ENCODE data around the gene RPL27A.

The RPL27A gene

DNA sequence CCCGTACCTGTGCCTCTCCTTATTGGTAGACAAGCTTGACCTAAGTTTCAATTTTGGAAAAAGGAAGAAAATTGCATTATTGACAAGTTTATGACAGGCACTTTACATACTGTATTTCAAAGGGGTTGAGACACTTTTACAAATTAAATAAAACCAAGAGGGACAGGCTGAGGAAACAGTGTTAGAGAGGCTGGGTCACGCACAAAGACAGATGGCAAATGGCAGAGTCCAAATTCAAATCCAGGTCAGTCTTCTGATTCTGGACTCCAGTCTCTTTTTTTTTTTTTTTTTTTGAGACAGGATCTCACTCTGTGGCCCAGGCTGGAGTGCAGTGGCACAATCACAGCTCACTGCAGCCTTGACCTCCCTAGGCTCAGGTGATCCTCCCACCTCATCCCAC, 10.2 kb upstream of the RPL27A start:
- no peak for DNase-seq

DNA sequence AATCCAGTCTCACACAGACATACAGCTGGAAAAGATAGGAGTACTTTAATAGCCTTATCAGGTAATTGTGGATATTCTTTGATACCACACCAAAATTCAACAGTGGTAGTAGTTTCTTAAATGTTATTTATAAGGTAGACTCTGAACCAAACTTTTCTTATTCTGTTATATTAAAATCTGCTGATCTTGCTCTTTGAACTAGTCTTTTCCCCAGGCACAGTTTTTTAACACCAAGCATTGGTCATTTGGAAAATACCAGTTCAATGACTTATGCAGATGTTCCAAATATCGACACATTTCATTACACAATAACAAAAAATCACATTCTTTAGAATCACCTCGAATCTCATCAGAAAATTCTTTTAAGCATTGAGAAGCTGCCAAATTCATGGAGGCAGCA, 7.7 kb upstream of the RPL27A start:
- no peak for DNase-seq

- no peak for DNase-seq
Measured at GRCh38 chr11:8676458-8676857, 6.1 kb upstream of the RPL27A start.

DNA sequence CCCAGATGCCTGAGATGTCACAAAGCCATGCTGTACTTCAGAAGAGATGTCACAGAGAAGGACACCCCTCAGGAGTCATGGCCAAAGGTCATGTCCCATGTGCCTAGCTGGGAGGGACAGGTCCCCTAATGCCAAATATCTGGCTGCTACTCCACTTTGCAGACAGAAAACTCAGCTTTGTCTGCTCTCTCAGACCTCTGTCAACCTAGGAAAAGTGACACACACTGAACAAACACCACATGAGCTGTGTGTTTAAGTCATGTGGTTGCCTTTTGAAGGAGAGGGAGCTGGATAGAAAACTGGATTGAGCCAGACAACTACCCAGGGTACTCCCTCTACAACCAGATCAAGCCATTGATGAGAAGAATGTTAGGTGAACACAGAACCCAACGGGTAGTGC, 3.6 kb upstream of the RPL27A start:
- no peak for DNase-seq

DNA sequence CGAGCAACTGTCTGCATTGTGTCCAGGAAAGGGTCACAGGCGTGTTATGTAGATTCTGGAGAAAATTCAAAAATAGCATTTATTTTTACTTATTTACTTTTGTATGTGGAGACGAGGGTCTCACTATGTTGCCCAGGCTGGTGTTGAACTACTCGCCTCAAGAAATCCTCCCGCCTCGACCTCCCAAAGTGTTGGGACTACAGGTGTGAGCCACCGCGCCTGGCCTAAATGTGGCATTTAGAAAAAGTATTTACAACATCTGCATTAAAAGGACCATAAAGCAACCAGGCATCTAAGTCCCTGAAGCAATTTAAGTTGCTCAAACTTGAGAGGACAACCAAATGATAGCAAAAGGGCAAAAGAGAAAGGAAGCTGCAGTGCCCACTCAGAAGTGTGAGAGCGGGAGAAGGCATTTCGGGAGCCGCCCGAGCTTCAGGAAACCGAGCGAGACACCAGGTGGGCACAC, 722 bp upstream of the RPL27A start:
- DNase-seq = peak in 2 of 56 donors; percentile 43 to 50

GRCh38 chr11:8683115-8683807, 669 bp downstream of the RPL27A start:
- peak in 4 of 56 donors; percentile 30 to 49 (median 43) for DNase-seq

DNA sequence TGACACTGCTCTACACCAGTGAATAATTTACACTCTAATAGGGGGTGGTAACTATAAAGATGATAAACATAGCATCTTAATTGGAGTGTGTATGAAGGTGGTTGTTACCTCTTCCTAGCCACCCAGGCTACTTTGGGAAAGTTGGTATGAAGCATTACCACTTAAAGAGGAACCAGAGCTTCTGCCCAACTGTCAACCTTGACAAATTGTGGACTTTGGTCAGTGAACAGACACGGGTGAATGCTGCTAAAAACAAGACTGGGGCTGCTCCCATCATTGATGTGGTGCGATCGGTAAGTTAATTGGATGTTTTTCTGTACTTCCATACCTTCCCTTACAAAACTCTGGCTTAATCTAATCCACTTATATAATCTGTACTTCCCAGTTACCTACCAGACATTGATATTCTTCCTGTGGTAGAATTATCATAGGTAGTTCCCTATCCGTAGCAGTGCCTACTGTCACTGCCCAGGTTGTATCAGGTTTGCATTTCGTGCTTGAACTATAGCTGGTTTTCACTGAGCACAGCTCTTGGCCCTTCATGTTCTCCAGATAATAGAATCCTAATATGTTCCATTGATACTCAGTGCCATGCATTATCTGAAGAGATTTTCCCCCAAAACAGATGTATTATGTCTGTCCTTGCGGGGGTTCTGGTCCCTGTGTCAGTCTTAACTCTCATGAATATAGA, 2.2 kb downstream of the RPL27A start:
- DNase-seq = no peak

GRCh38 chr11:8685306-8685705, 2.7 kb downstream of the RPL27A start:
- DNase-seq = no peak

GRCh38 chr11:8685820-8686219, 3.2 kb downstream of the RPL27A start:
- DNase-seq = no peak

DNA sequence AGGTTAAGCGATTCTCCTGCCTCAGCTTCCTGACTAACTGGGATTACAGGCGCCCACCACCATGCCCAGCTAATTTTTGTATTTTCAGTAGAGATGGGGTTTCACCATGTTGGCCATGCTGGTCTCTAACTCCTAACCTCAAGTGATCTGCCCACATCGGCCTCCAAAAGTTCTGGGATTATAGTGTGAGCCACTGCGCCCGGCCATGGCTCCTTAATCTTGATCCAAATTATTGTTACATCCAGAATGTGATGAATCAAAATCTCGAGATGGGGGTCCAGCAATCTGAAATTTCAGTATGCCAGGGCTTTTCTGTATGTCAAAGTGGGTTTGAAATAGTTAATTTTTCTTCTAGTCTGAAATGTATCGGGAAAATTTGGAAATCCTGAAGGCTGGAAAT, 3.7 kb downstream of the RPL27A start:
- no peak for DNase-seq

DNA sequence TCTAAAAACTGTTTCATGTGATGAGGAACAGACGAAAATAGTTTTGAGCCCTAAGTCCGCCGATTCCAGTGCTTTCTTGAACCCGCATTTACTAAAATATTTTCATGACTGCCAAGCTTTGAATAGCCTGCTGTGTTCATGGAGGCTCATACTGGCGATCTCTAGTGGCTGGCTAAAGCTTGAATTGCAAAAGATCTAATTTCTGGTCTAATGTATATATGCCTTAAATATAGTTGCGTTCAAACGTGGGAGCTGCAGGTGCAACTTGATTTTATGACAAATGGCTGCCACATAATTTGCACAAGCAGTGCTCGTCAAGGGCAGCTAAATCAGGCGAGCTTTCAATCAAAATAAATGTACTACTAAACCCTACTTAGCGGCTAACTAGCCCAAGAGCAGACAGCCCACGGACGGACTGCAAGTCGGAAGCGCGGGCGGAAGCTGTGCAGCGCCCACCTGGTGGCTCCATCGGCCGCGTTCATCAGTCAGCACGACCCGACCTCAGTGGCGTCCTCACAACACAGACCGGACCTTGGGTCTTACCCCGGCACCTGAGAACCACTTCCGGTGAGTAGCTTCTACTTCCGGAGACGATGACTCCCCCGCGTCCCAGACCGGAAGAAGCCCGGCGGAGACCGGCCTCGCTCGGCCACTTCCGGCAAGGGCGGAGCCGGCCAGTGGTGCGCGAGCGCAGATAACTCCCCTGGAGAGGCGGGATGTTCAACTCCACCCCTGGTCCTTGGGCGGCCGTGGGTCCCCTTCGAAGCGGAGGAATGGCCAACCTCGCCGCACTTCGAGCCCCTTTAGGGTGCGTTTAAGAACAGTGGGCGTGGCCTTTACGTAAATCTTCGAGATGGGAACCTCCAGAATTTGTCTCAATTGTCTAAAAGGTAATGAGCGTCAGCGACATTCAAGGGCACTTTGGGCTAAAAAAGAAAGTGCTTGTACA, 6.1 kb downstream of the RPL27A start:
- DNase-seq = peak; percentile 37 to 97 (median 91)

GRCh38 chr11:8689726-8690255, 7.2 kb downstream of the RPL27A start:
- DNase-seq = no peak

DNA sequence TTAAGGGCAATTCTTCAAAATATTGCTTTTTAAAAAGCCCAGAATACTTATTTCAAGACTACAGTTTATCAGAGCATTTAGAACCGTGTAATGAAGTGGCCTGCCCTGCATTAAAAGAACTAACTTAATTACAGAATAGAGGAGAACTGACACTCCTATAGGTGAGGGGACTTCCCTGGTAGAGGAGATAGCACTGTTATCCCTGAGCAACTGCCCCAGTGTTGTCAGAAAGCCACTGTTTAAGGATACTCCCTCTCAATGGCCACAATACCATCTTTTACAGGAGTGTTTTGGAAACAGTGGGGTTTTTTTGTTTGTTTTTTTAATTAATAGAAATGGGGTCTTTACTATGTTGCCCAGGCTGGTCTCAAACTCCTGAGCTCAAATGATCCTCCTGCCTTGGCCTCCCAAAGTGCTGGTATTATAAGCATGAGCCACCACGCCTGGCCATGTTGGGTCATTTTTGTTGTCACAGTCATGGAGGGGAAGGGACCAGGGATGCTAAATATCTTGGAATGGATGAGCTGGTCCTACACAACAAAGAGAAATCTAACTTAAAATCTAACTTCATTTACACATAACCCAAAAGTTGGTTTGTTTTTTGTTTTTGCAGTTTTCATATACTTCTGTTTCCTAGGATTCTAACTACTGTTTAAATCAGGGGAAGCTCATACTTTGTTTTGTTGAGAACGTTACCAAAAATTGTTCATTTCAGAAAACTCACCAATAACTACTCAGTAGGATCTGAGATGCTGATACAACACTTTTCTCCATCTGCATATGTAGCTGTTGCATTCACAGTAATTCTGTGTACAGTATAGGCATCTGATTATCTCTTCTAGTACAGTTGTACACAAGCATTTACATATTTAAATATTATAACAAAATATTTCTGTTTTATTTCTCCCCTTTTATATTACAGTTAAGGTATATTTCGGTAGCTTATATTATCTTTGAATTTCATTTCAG, 8.1 kb downstream of the RPL27A start:
- DNase-seq = no peak

GRCh38 chr11:8691601-8692000, 9.0 kb downstream of the RPL27A start:
- no peak for DNase-seq

- no peak for DNase-seq
Measured at GRCh38 chr11:8692417-8692816, 9.8 kb downstream of the RPL27A start.

DNA sequence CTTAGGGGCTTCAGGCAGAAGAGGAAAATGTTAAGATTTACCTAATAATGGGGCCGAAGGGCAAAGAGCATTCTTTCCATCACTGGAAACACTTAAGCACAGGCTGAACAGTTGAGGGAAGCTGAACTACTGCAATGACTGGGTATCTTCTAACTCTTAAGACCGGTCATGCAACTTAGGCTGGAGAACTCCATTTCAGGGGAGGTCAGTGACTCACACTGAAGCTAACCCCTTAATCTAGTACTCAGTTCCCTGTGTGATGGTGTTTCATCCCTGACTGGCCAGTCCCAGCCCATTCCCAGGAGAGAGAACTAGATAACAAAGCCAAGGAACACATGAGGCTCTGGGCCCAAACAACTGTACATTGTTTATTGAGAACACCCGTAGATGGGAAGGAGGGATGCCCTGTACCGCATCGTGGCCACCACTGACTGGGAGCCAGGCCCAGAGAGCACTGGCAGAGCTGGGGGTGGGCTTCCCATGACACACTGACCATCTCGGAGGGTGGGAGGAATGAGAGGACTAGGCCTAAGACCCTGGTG, 10.5 kb downstream of the RPL27A start:
- no peak for DNase-seq

DNA sequence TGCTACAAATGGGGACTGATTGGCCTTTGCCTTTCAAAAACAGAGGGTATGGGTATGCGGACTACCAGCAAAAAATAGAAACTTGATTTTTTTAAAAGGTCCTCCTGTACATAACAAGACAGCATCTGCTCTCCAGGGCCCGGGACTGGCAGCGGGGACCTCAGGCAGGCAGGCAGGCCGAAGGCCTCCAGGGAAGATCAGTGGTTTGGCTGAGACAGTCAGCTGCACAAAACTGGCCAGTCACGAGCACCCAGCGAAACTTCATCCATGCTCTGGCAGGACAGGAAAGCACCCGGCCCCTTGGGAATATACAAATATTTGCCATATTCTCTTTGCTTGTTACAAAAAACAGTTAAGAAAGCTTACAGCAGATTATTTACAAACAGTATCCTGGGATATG, 11.0 kb downstream of the RPL27A start:
- no peak for DNase-seq

GRCh38 chr11:8694137-8694536, 11.5 kb downstream of the RPL27A start:
- no peak for DNase-seq

GRCh38 chr11:8697054-8697453, 14.5 kb downstream of the RPL27A start:
- no peak for DNase-seq

- DNase-seq = no peak
Measured at GRCh38 chr11:8698379-8698851, 15.8 kb downstream of the RPL27A start.

Measured in nucleus accumbens (tissue), 56 donors.